Breast epithelium (tissue), 4 donors: ENCODE results near the gene KRT85. TPM values are rescaled to one million over a fixed set of nuclear protein-coding genes. Genes with fewer than 3 reads are reported as not detected.

Source experiments
- DNase-seq, 2 donors: peaks; one replicate each; pipeline ENCODE4 v3.0.0-alpha.2; 2019; ENCODE audit warnings: low spot score in 2 of 2
- H3K27ac ChIP-seq, 2 donors: fragments of 200-600 bp; sonication (generic) in 1 of 2; one replicate each; pipeline ENCODE4 v1.5.1; 2016 to 2019; ENCODE audit warnings: mild to moderate bottlenecking in 1 of 2
- H3K27me3 ChIP-seq, 2 donors: fragments of 200-600 bp; sonication (generic) in 1 of 2; one replicate each; pipeline versions ENCODE4 v1.5.1 to v1.6.0; 2017 to 2019; ENCODE audit warnings: control low read depth in 1 of 2, mild to moderate bottlenecking in 1 of 2
- H3K36me3 ChIP-seq: fragments of 200-600 bp; one replicate; pipeline ENCODE4 v1.5.1; 2019
- H3K4me1 ChIP-seq, 2 donors: fragments of 200-600 bp; sonication (generic); one replicate each; pipeline ENCODE4 v1.5.1; 2016 to 2019; ENCODE audit warnings: control low read depth in 1 of 2
- H3K4me3 ChIP-seq, 3 donors: fragments of 200-600 bp; sonication (generic); 1 replicate in 2 of 3; 2 replicates in 1 of 3; pipeline ENCODE4 v1.5.1; 2016 to 2019; ENCODE audit warnings: mild to moderate bottlenecking in 3 of 3, moderate library complexity in 2 of 3
- H3K9me3 ChIP-seq, 2 donors: fragments of 200-600 bp; sonication (generic) in 1 of 2; one replicate each; pipeline ENCODE4 v1.5.1; 2016 to 2019; ENCODE audit warnings: control low read depth in 1 of 2
- POLR2A ChIP-seq: fragments of 450-650 bp; IDR thresholded peaks from one replicate; pipeline ENCODE4 v1.6.1; 2016; ENCODE audit warnings: antibody characterized with exemption, mild to moderate bottlenecking, moderate library complexity
- POLR2AphosphoS5 ChIP-seq, 3 donors: sonication (generic); formaldehyde crosslinking; IDR thresholded peaks; one replicate each; pipeline ENCODE4 v1.6.1; 2017; ENCODE audit warnings: antibody characterized with exemption in 3 of 3
- intact Hi-C: fragments of 100-400 bp; cut with DNase I; formaldehyde crosslinking; loops from one replicate; pipeline ENCODE4 v1.15.1; 2023; ENCODE audit warnings: low total_unique reads
- total RNA-seq, 3 donors: library from RNA; depleted of rRNA; stranded (reverse); fragments of >200 nt; gene quantifications; one replicate each; pipeline ENCODE4 v1.1.0, GENCODE V29; 2016
- TF ChIP-seq, protein P1 (sequence below), 3 donors: fragments of 450-650 bp; IDR thresholded peaks; one replicate each; pipeline ENCODE4 v1.5.1; 2016 to 2017; ENCODE audit warnings: antibody characterized with exemption in 3 of 3, mild to moderate bottlenecking in 3 of 3, moderate library complexity in 3 of 3

KRT85 gene
- total RNA-seq, 3 donors from 2014 or later, result not detected

DNA sequence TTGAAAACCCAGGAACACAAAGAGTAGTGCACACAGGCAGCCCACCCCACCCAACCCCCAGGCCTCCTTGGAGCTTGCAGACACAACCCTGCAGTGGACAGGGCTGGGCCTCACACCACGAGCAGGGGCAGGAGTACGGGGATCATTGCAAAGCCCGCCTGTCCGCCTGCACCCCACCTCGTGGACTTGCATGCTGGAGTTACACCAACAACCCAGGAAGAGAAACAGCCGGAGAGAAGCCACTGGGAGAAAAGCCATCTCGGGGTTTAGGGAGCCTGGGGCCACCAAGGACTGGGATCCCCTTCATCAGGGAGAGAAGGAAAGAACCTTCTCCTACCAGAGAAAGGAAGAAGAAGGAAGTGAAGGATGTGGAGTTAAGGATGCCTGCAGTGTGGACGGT is 10.0 kb upstream of the KRT85 start:
- Histone ChIP-seq H3K4me1 (no peaks in the 10 kb centered on the region), H3K27me3 (no peaks in the 10 kb centered on the region), H3K27ac (no peak overlapping the region), H3K9me3 (no peaks in the 10 kb centered on the region), H3K4me3 (no peak overlapping the region), H3K36me3 (no peaks in the 10 kb centered on the region)
- intact Hi-C loops, result no loop called here
- no peak for DNase-seq
- no peak for TF ChIP-seq POLR2A
- TF ChIP-seq, protein P1, sequence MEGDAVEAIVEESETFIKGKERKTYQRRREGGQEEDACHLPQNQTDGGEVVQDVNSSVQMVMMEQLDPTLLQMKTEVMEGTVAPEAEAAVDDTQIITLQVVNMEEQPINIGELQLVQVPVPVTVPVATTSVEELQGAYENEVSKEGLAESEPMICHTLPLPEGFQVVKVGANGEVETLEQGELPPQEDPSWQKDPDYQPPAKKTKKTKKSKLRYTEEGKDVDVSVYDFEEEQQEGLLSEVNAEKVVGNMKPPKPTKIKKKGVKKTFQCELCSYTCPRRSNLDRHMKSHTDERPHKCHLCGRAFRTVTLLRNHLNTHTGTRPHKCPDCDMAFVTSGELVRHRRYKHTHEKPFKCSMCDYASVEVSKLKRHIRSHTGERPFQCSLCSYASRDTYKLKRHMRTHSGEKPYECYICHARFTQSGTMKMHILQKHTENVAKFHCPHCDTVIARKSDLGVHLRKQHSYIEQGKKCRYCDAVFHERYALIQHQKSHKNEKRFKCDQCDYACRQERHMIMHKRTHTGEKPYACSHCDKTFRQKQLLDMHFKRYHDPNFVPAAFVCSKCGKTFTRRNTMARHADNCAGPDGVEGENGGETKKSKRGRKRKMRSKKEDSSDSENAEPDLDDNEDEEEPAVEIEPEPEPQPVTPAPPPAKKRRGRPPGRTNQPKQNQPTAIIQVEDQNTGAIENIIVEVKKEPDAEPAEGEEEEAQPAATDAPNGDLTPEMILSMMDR (IDR thresholded peaks at IDR 0.05), result no peak
- no peak for TF ChIP-seq POLR2AphosphoS5 (IDR thresholded peaks at IDR 0.05)

DNA sequence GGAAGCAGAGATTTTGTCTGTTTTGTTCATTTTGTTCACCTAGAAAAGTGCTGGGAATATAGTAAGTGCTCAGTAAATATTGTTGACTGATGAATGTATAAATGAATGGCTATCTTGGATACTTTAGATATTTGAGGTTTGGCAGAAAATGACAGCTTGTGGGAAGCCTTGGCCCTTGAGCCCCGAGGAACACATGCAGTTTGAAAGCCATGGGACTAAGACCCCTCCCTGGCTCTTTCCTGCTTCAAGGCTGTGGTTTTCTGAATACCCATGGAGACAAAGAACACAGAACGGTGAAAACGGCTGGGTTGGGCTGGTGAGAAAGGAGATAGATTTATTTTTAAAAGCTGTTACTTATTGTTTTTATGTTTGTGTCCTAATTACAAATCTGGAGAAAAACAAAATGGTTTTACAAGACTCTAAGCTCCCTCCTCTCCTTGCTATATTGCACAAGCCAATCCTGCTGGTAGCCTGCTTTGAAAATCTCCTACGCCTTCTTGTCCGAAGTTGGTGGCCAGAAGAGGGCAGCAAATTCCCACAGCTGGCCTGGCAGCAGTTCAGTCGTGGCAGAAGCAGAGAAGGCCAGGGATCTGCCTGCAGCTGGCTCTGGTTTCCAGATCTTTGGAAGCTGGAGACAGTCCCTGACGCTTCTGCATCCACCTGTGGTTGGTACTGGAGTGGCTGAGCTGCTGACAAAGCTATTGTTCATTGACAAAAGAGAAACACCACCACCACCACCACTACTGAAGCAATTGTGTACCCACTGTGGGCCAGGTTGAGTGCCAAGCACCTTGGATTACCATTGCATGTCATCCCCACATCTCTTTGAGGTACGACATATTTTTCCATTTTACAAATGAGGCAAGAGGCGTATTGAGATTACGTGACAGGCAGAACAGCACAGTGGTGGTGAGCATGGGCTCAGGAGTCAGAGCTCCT is 5.2 kb upstream of the KRT85 start:
- H3K36me3 ChIP-seq, result no peaks in the 10 kb centered on the region
- H3K9me3 ChIP-seq, result no peaks in the 10 kb centered on the region
- no peaks in the 10 kb centered on the region for H3K27me3 ChIP-seq
- TF ChIP-seq POLR2A, result no peak
- peak in 2 of 3 donors; percentile 51 to 73 for TF ChIP-seq POLR2AphosphoS5 (IDR thresholded peaks at IDR 0.05)
- TF ChIP-seq, protein P1 (IDR thresholded peaks at IDR 0.05), result peak; percentile 79 to 88 (median 84)
- H3K27ac ChIP-seq, result peak overlapping the region; percentile 67 to 76
- peak; percentile 89 to 91 for DNase-seq
- H3K4me3 ChIP-seq, result no peak overlapping the region
- intact Hi-C loops, result loop anchor here (2.0 kb wide), 1 partner anchor 42 kb away; no protein-coding TSS in a partner anchor
- no peaks in the 10 kb centered on the region for H3K4me1 ChIP-seq

DNA sequence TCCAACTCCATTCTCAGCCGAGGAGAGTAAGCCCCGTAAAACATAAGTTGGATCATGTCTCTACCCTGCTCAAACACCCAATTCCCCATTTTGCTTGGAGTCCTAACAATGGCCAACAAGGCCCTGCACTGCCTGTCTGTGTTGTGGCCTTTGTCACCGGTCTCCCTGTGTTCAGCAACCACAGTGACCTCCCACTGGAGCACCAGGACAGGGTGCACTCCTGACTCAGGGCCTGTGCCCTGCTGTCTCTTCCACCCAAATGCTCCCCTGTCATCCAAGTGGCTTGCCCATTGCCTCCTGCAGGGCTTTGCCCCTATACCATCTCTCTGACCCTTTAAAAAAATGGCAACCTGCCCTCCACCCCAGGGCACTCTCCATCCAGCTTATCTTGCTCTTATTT is 4.4 kb upstream of the KRT85 start:
- intact Hi-C loops, result loop anchor here (2.0 kb wide), 1 partner anchor 43 kb away; no protein-coding TSS in a partner anchor
- no peak overlapping the region for H3K4me3 ChIP-seq
- H3K27ac ChIP-seq, result peak overlapping the region; percentile 67 to 86
- no peaks in the 10 kb centered on the region for H3K4me1 ChIP-seq
- H3K9me3 ChIP-seq, result no peaks in the 10 kb centered on the region
- TF ChIP-seq, protein P1 (IDR thresholded peaks at IDR 0.05), result no peak
- TF ChIP-seq POLR2AphosphoS5 (IDR thresholded peaks at IDR 0.05), result peak in 1 of 3 donors; percentile 0
- no peak for DNase-seq
- H3K27me3 ChIP-seq, result no peaks in the 10 kb centered on the region
- no peaks in the 10 kb centered on the region for H3K36me3 ChIP-seq

DNA sequence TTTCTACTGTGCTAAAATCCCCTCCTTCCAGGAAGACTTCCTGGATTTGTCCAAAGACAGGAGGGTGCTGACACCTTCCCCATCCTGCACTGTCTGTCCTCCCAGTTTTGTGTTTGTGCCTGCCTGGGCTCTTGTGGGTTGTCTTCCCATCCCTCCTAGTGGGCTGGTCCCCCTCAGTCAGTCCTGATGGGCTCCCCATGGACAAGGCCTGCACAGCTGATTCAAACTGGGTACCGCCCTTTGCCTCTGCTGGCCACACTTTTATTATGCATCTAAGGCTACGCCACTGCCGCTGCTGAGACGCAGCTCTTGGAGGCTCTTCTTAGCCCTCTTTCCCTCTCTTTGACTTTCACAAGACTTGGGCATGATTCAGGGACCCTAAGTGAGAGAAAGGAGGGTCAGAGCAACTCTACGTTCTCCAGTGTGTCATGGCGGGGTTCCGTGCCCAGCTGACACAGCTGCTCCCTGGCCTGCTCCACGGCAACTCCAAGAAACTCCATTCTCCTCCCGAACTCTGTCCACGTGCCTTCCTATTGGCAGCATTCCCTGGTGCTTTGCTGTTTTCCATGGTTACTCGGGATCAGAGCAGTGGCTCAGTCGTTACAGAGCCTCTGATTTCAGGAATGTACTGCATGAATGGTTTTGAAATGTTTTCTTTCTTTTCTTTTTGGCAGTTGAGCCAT is 3.8 kb upstream of the KRT85 start:
- peak overlapping the region; percentile 67 to 86 for H3K27ac ChIP-seq
- peak in 1 of 2 donors; percentile 62 for DNase-seq
- H3K36me3 ChIP-seq, result no peaks in the 10 kb centered on the region
- TF ChIP-seq POLR2AphosphoS5 (IDR thresholded peaks at IDR 0.05) (peak; percentile 17 to 22 (median 17)), POLR2A (no peak)
- H3K4me3 ChIP-seq, result no peak overlapping the region
- no peaks in the 10 kb centered on the region for H3K4me1 ChIP-seq
- no peaks in the 10 kb centered on the region for H3K27me3 ChIP-seq
- intact Hi-C loops, result no loop called here
- H3K9me3 ChIP-seq, result no peaks in the 10 kb centered on the region

DNA sequence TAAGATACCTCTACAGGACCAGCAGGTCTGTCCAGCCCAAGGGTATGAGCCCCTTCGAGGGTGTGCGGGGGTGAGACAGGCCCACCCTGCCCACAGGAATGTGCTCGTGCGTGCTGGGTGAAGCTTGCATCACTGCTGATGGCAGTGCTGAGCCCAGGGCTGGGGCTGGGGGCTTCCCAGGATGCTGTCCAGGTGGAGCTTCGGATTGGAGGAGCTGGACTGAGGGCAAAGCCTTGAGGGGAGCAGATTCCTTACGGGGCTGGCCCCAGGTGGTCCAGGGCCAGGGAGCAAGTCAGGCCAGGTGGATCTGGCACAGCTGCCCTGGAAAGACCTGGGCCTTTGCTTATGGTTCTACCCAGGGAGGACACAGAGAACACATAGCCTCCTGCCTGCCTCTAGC is 2.5 kb upstream of the KRT85 start:
- no peak for DNase-seq
- H3K9me3 ChIP-seq, result no peaks in the 10 kb centered on the region
- intact Hi-C loops, result loop anchor here (10.0 kb wide), 1 partner anchor 505 kb away; no protein-coding TSS in a partner anchor
- H3K36me3 ChIP-seq, result no peaks in the 10 kb centered on the region
- no peaks in the 10 kb centered on the region for H3K4me1 ChIP-seq
- H3K27ac ChIP-seq, result no peak overlapping the region
- no peaks in the 10 kb centered on the region for H3K27me3 ChIP-seq
- H3K4me3 ChIP-seq, result no peak overlapping the region
- TF ChIP-seq POLR2AphosphoS5 (IDR thresholded peaks at IDR 0.05) (no peak), POLR2A (no peak)
- TF ChIP-seq, protein P1 (IDR thresholded peaks at IDR 0.05), result no peak
